ENCODE results near the gene ARPP19. TPM values are rescaled to one million over a fixed set of nuclear protein-coding genes. Genes with fewer than 3 reads are reported as not detected.
A peak's percentile ranks its signal among the peaks of the same experiment; 100 is the strongest.

Gene ARPP19
- total and polyA plus RNA-seq, 7 donors = 26.4 to 177 (median 110) TPM

DNA sequence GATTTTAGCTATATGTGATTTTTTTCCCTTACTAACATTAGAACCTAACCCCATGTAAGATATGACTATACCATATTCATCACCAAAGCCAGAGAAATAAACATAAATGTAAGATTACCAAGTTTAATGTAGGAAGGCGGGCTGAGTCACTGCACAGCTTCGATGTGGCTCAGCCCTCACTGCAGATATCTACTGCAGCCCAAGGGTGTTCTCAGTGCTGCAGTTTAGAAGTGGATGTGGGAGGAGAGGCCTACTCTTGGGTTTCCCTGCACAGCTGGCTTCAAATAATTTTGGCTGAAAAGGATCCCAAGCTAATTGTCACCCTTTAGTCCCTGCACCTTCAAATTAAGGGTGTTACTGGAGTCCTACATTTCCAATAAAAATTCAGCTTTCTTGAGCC, 9.3 kb downstream of the ARPP19 start:
- no peaks in the 10 kb centered on the region for H3K9me3 ChIP-seq
- DNase-seq = no peak
- 79 to 91% methylated on average over 2 of the region's 2 CpGs for WGBS, 2 donors
- peaks cover 0 to 87% (median 76%) of the 10 kb centered on the region in 4 donors for H3K4me1 ChIP-seq
- H3K27me3 ChIP-seq = no peaks in the 10 kb centered on the region
- intact Hi-C loops (cut with DNase I) = no loop called here
- peaks cover 0 to 14% (median 2%) of the 10 kb centered on the region in 4 donors for H3K36me3 ChIP-seq
- no peak for TF ChIP-seq EP300 (IDR thresholded peaks at IDR 0.05)
- TF ChIP-seq, protein P1, sequence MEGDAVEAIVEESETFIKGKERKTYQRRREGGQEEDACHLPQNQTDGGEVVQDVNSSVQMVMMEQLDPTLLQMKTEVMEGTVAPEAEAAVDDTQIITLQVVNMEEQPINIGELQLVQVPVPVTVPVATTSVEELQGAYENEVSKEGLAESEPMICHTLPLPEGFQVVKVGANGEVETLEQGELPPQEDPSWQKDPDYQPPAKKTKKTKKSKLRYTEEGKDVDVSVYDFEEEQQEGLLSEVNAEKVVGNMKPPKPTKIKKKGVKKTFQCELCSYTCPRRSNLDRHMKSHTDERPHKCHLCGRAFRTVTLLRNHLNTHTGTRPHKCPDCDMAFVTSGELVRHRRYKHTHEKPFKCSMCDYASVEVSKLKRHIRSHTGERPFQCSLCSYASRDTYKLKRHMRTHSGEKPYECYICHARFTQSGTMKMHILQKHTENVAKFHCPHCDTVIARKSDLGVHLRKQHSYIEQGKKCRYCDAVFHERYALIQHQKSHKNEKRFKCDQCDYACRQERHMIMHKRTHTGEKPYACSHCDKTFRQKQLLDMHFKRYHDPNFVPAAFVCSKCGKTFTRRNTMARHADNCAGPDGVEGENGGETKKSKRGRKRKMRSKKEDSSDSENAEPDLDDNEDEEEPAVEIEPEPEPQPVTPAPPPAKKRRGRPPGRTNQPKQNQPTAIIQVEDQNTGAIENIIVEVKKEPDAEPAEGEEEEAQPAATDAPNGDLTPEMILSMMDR (IDR thresholded peaks at IDR 0.05) = no peak
- no peak for TF ChIP-seq POLR2AphosphoS5 (IDR thresholded peaks at IDR 0.05)
- no peak for TF ChIP-seq POLR2A (IDR thresholded peaks at IDR 0.05)
- H3K27ac ChIP-seq = no peak overlapping the region
- H3K4me3 ChIP-seq = no peak overlapping the region

DNA sequence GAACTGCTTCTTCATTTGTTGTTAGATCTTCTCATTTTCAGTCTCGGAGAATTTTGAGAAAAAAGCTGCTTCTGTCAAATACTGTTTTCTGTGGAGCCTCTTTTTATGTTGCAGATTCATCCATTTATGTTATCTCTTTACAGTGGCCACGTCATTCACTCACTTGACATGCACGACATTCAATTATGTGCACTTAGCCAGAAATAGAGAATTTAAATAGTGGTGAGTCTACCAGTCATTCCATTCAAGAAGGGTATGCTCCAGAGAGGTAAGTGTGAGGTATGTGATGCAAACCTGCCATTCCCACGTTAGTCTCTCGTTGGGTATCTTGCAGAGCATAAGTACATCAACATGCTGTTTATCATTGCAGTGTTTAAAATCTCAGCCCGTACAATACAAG, 9.8 kb downstream of the ARPP19 start:
- TF ChIP-seq EP300 (IDR thresholded peaks at IDR 0.05) (no peak), POLR2A (IDR thresholded peaks at IDR 0.05) (no peak), POLR2AphosphoS5 (IDR thresholded peaks at IDR 0.05) (no peak)
- TF ChIP-seq, protein P1 (IDR thresholded peaks at IDR 0.05) = no peak
- no peak overlapping the region for H3K27ac ChIP-seq
- peaks cover 0 to 16% (median 2%) of the 10 kb centered on the region in 4 donors for H3K36me3 ChIP-seq
- intact Hi-C loops (cut with DNase I) = no loop called here
- peaks cover 0 to 84% (median 71%) of the 10 kb centered on the region in 4 donors for H3K4me1 ChIP-seq
- H3K4me3 ChIP-seq = no peak overlapping the region
- H3K27me3 ChIP-seq = no peaks in the 10 kb centered on the region
- H3K9me3 ChIP-seq = no peaks in the 10 kb centered on the region
- 84 to 87% methylated on average over 6 of the region's 6 CpGs for WGBS, 2 donors
- no peak for DNase-seq

DNA sequence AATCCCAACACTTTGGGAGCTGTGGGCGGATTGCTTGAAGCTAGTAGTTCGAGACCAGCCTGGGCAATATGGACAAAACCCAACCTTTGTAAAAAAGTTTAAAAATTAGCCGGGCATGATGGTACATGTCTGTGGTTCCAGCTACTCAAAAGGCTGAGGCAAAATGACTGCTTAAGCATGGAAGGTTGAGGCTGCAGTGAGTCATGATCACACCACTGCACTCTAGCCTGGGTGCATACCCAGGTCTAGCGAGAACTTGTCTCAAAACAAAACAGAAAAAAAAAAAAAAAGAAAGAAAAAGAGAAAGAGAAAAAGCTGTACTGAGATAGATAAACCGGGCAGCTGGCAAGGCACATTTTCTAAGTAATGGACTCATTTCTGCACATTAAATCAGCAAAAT, 10.6 kb downstream of the ARPP19 start:
- no peak overlapping the region for H3K27ac ChIP-seq
- TF ChIP-seq POLR2A (IDR thresholded peaks at IDR 0.05) (no peak), POLR2AphosphoS5 (IDR thresholded peaks at IDR 0.05) (no peak), EP300 (IDR thresholded peaks at IDR 0.05) (no peak)
- TF ChIP-seq, protein P1 (IDR thresholded peaks at IDR 0.05) = no peak
- no peak overlapping the region for H3K4me3 ChIP-seq
- DNase-seq = no peak
- no peaks in the 10 kb centered on the region for H3K9me3 ChIP-seq
- H3K4me1 ChIP-seq = peaks cover 0 to 76% (median 67%) of the 10 kb centered on the region in 4 donors
- H3K36me3 ChIP-seq = peaks cover 0 to 16% (median 2%) of the 10 kb centered on the region in 4 donors
- intact Hi-C loops (cut with DNase I) = no loop called here
- H3K27me3 ChIP-seq = no peaks in the 10 kb centered on the region
- 78 to 89% methylated on average over 5 of the region's 5 CpGs for WGBS, 2 donors

DNA sequence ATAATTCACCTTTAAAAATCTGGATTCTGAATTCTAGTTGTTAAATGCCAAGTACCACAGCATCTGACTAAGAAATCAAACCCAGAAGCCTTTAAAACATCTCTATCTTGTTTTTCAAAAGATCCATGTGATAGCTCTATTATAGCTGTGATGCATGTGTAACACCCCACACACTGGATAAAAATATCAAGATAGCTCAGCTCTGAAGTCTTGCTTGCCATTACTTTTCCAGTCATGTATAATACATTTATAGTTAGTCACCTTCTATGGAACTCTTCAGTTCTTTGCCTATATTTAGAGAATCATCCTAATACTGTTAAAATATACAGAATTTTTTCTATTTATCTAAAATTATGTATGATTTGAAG, 11.6 kb downstream of the ARPP19 start:
- no peaks in the 10 kb centered on the region for H3K27me3 ChIP-seq
- TF ChIP-seq POLR2AphosphoS5 (IDR thresholded peaks at IDR 0.05) = no peak
- no peak for TF ChIP-seq EP300 (IDR thresholded peaks at IDR 0.05)
- TF ChIP-seq, protein P1 (IDR thresholded peaks at IDR 0.05) = no peak
- no peak for TF ChIP-seq POLR2A (IDR thresholded peaks at IDR 0.05)
- H3K4me1 ChIP-seq = peaks cover 0 to 67% (median 59%) of the 10 kb centered on the region in 4 donors
- intact Hi-C loops (cut with DNase I) = no loop called here
- no peak overlapping the region for H3K4me3 ChIP-seq
- H3K36me3 ChIP-seq = peaks cover 0 to 16% (median 2%) of the 10 kb centered on the region in 4 donors
- H3K9me3 ChIP-seq = no peaks in the 10 kb centered on the region
- no peak for DNase-seq
- peak overlapping the region in 1 of 4 donors; percentile 1 for H3K27ac ChIP-seq
